Caki2 (cell line): ENCODE results near the gene STEAP4. TPM values are rescaled to one million over a fixed set of nuclear protein-coding genes. Genes with fewer than 3 reads are reported as not detected.

Experiments used
- DNase-seq: peaks from one replicate; pipeline ENCODE4 v3.0.0-alpha.2; 2015; ENCODE audit warnings: low read depth
- in situ Hi-C: cut with HindIII; loops from 2 replicates; pipeline ENCODE4 v1.10.0; 2016; ENCODE audit warnings: low sequenced_read_pairs, low pct_unique_long_range_greater_than_20kb, mixed read lengths
- total RNA-seq: library from RNA; depleted of rRNA; stranded (reverse); fragments of >200 nt; shearing (Covaris generic); gene quantifications from 2 replicates; pipeline ENCODE4 v1.2.3, GENCODE V29; 2014; ENCODE audit warnings: low replicate concordance; rRNA removed

Gene STEAP4
- total RNA-seq, 1 experiment from 2014 or later: not detected

DNA sequence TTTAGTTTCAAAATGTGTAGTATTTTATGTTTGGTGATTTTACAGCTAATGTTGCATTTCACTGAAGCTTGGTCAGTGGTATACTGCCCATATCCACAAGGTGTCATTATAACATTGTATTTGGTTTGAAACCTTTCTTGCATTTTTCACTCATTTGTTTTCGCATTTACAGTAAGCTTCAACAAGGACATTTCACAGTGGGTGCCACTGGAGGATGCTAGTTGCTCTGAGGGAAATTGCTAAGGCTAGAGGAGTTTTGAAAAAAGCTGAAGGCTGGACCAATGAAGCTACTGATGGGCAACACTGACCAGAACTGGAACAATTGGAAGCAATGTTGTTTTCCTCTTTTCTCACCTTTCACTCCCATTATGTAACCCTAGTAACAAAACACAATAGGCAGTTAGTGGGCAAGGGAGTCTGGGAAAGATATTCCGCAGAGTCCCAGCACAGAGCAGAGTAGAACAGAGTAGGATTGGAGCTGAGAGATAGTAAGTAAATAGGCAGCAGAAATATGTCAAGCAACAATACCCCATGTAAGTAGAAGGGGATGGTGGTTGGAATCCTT lies 63.3 kb downstream of the STEAP4 start:
- in situ Hi-C loops: no loop called here
- DNase-seq: peak; percentile 79

DNA sequence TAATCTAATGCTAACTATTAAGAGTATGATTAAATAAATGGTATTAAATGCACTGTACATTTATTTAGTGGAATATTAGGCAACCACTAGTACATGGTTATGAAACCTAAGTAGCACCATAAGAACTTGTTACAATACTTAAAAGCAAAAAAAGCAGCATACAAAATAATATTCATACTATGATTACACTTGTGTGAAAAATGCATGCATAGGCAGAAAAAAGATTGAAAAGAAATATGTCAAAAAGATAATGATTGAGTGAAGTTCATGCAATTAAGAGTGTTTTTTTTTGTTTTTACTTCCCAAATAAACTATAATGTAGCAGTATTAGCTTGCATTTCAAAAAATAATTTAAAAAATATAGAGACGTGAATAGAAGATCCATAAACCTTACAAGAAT lies 66.8 kb downstream of the STEAP4 start:
- no peak for DNase-seq
- in situ Hi-C loops: no loop called here

DNA sequence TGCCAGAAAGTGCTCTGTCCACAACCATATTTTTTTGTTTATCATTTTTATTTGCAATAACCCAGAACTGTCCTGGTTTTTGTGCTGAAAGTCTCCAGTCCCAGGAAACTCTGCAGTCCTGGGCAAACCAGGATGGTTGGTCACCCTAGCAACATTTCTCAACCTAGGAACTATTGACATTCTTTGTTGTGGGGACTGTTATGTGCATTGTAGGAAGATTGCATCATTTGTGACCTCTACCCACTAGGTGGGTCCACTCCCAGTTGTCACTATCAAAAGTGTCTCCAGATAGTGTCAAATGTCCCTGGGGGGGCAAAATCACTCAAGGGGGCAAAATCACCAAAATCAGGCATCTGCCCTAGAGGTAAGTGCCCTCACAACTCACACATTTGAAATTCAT lies 72.9 kb downstream of the STEAP4 start:
- in situ Hi-C loops: no loop called here
- no peak for DNase-seq

DNA sequence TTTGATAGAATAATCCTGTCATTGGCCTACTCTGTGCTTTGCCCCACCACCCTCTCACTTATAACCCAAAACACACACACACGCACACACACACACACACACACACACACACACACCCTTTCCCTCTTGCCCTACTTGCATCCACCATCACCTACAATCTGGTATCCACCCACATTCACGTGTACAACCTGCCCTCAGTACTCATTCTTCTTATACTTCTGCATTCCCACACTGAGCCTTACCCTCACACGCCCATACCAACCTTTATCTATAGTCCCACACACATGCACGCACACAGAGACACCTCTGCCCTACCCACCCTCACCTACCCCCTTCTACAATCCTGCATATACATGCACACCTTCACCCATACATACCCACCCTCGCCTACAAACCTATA lies 76.0 kb downstream of the STEAP4 start:
- in situ Hi-C loops: no loop called here
- DNase-seq: no peak

- in situ Hi-C loops: no loop called here
- DNase-seq: no peak
Measured at GRCh38 chr7:88229302-88229995, 77.2 kb downstream of the STEAP4 start.

DNA sequence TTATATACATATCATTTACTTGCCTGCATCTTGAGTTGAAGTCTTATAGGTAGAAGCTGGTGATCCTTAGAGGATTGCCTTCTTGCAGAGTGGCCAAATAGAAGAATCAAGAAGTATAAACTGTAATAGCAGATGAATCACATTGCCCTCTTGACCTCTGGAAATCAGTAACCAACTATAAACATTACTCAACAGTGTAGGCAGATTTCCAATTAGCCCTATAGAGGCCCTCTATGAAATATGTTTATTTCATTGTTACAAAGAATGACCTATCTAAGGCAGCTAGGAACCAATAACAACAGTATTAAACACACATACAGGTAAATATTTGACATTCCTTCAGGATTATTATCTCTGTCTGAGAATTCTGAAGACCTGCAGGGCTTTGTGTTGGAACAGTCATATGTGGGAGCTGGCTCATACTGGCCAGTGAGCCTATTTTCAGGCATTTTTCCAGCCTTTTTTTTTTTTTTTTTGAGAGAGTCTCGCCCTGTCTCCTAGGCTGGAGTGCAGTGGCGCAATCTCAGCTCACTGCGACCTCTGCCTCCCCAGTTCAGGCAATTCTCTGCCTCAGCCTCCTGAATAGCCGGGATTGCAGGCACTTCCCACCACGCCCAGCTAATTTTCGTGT lies 79.7 kb downstream of the STEAP4 start:
- peak; percentile 98 for DNase-seq
- in situ Hi-C loops: no loop called here

GRCh38 chr7:88226201-88226600 lies 80.5 kb downstream of the STEAP4 start:
- DNase-seq: no peak
- in situ Hi-C loops: no loop called here

DNA sequence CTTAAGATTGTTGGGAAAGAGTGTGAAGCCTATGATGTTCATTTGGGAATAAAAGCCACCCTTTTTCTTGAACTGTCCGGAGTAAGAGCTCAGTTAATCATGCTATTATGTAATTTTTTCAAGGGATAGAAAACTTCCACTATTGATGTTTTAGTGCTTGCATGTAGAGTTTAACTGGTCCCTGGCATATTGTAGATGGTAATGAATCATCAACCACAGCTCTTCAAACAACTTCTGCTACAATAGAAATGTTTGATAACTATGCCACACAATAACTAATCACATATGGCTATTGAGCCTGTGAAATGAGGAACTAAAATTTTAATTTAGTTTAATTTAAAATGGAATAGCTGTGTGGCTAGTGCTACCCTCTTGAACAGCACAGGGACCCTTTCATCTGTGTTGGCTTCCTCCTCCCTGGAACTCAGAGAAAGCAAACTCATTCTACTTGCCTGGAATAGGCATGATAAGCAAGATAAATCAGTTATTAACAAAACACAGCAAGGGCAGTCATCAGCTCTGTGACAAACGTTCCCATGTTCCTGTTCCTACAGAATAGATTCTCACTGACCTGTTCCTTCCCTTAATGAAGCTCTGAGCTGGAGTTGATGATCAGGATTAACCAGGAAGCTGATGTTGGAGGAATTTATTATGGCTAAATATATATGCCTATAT lies 82.0 kb downstream of the STEAP4 start:
- in situ Hi-C loops: no loop called here
- DNase-seq: peak; percentile 69

- in situ Hi-C loops: no loop called here
Measured at GRCh38 chr7:88223265-88223664, 83.4 kb downstream of the STEAP4 start.

More at GRCh38 chr7:88223265-88223664, 83.4 kb downstream of the STEAP4 start:
- DNase-seq: no peak

Other genes with a start within 250 kb of the STEAP4 start
- 227 and 283 TPM in 2 replicates for gene SRI, start 86.9 kb downstream of the STEAP4 start, total RNA-seq